A673 (cell line): ENCODE results near the gene COL11A2. TPM values are rescaled to one million over a fixed set of nuclear protein-coding genes. Genes with fewer than 3 reads are reported as not detected.

Experiments used
- BruUV-seq: library from RNA; stranded (reverse); fragments of 400-500 nt; replicated peaks from 2 replicates; lab custom pipeline; 2021; lab: Mats Ljungman, UMichigan
- CTCF ChIA-PET: fragments of 300-600 bp; sonication (Branson Sonifier 250); formaldehyde crosslinking; loops from one replicate; lab custom pipeline; 2022; ENCODE audit warnings: antibody characterized with exemption; lab: Charles Lee
- POLR2A ChIA-PET: fragments of 300-600 bp; sonication (Branson Sonifier 250); formaldehyde crosslinking; loops from one replicate; lab custom pipeline; 2022; ENCODE audit warnings: antibody characterized with exemption; ENCODE audit not compliant: low non-redundant PET; lab: Charles Lee
- DNase-seq: peaks from one replicate; pipeline ENCODE4 v3.0.0-alpha.2; 2015; ENCODE audit warnings: low spot score
- H3K27ac ChIP-seq: fragments of 200-600 bp; sonication (generic); 2 replicates; pipeline ENCODE4 v1.5.1; 2016; ENCODE audit warnings: mixed run types, low read depth, mild to moderate bottlenecking, mixed read lengths, antibody characterized with exemption, low read length; ENCODE audit not compliant: poor library complexity, severe bottlenecking
- H3K27me3 ChIP-seq: fragments of 200-600 bp; sonication (generic); replicated peaks from 2 replicates; pipeline ENCODE4 v1.6.1; 2017; ENCODE audit warnings: mixed run types, low read depth, mild to moderate bottlenecking, mixed read lengths, antibody characterized with exemption, low read length; ENCODE audit not compliant: insufficient read depth, poor library complexity
- H3K36me3 ChIP-seq: fragments of 200-600 bp; sonication (generic); 2 replicates; pipeline ENCODE4 v1.6.1; 2016; ENCODE audit warnings: mixed run types, mild to moderate bottlenecking, mixed read lengths, antibody characterized with exemption, low read length; ENCODE audit not compliant: insufficient read depth, poor library complexity, severe bottlenecking
- H3K4me1 ChIP-seq: fragments of 200-600 bp; sonication (generic); 2 replicates; pipeline ENCODE4 v1.6.1; 2017; ENCODE audit warnings: mixed run types, mild to moderate bottlenecking, mixed read lengths, antibody characterized with exemption, low read length; ENCODE audit not compliant: insufficient read depth, poor library complexity, severe bottlenecking
- H3K4me3 ChIP-seq: fragments of 200-600 bp; sonication (generic); 2 replicates; pipeline ENCODE4 v1.5.1; 2016; ENCODE audit warnings: low read depth, mixed run types, mild to moderate bottlenecking, mixed read lengths, low read length; ENCODE audit not compliant: poor library complexity, severe bottlenecking
- H3K9me3 ChIP-seq: fragments of 200-600 bp; sonication (generic); 2 replicates; pipeline ENCODE4 v1.6.1; 2016; ENCODE audit warnings: mixed run types, low read depth, mild to moderate bottlenecking, mixed read lengths, antibody characterized with exemption, low read length; ENCODE audit not compliant: poor library complexity, severe bottlenecking
- CTCF ChIP-seq: fragments of 300-800, 200-600 bp; sonication (generic); conservative IDR thresholded peaks from 2 replicates; pipeline ENCODE4 v1.5.1; 2017; ENCODE audit warnings: low read depth, mild to moderate bottlenecking, antibody characterized with exemption, low read length, moderate library complexity, mixed read lengths
- EZH2 ChIP-seq: fragments of 200-600 bp; sonication (generic); IDR thresholded peaks from 2 replicates; pipeline ENCODE4 v1.6.1; 2017; ENCODE audit warnings: borderline replicate concordance, low read depth, mild to moderate bottlenecking, mixed read lengths, antibody characterized with exemption, low read length; ENCODE audit not compliant: poor library complexity, severe bottlenecking
- intact Hi-C: fragments of 100-400 bp; cut with micrococcal nuclease; formaldehyde crosslinking; loops from one replicate; pipeline ENCODE4 v1.10.0; 2022; ENCODE audit not compliant: unreplicated experiment
- total RNA-seq: library from RNA; stranded (reverse); gene quantifications from 2 replicates; pipeline ENCODE4 v1.2.3, GENCODE V29; 2021

COL11A2 gene
- total RNA-seq, 1 experiment from 2014 or later, result 1.6 TPM

GRCh38 chr6:33189164-33189563 is 3.1 kb downstream of the COL11A2 start:
- Histone ChIP-seq H3K36me3 (peaks cover under 1% of the 10 kb centered on the region), H3K27me3 (no peaks in the 10 kb centered on the region), H3K9me3 (no peaks in the 10 kb centered on the region), H3K27ac (no peak overlapping the region), H3K4me1 (peaks cover 7% of the 10 kb centered on the region), H3K4me3 (no peak overlapping the region)
- ChIA-PET POLR2A (no interaction called here), CTCF (no interaction called here)
- TF ChIP-seq EZH2, result no peak
- TF ChIP-seq CTCF, result no peak
- intact Hi-C loops, result no loop called here
- BruUV-seq, result no TSS peak
- DNase-seq, result no peak

GRCh38 chr6:33187809-33188208 is 4.5 kb downstream of the COL11A2 start:
- Histone ChIP-seq H3K27ac (no peak overlapping the region), H3K36me3 (no peaks in the 10 kb centered on the region), H3K4me1 (peaks cover 13% of the 10 kb centered on the region), H3K9me3 (no peaks in the 10 kb centered on the region), H3K27me3 (no peaks in the 10 kb centered on the region), H3K4me3 (no peak overlapping the region)
- no TSS peak for BruUV-seq
- intact Hi-C loops, result no loop called here
- CTCF ChIA-PET, result no interaction called here
- no peak for TF ChIP-seq CTCF
- TF ChIP-seq EZH2, result no peak
- DNase-seq, result no peak
- POLR2A ChIA-PET, result no interaction called here

GRCh38 chr6:33185654-33186187 is 6.5 kb downstream of the COL11A2 start:
- no peak for DNase-seq
- Histone ChIP-seq H3K9me3 (no peaks in the 10 kb centered on the region), H3K36me3 (no peaks in the 10 kb centered on the region), H3K27ac (no peak overlapping the region), H3K4me1 (peaks cover 9% of the 10 kb centered on the region), H3K4me3 (no peak overlapping the region), H3K27me3 (no peaks in the 10 kb centered on the region)
- CTCF ChIA-PET, result no interaction called here
- POLR2A ChIA-PET, result no interaction called here
- TF ChIP-seq EZH2 (no peak), CTCF (no peak)
- no TSS peak for BruUV-seq
- intact Hi-C loops, result no loop called here
